IMR-90 (cell line): ENCODE measurements around the gene DENR. TPM values are rescaled to one million over a fixed set of nuclear protein-coding genes. Genes with fewer than 3 reads are reported as not detected.

Experiments used
- ATAC-seq: fragments of 200-7000 bp; cut with Tn5 transposase; 2 replicates; pipeline ENCODE4 v1.9.1; 2020; ENCODE audit warnings: low read depth, mild to moderate bottlenecking, moderate library complexity
- BruUV-seq: library from RNA; stranded (reverse); fragments of 400-500 nt; replicated peaks from 2 replicates; lab custom pipeline; 2021; lab: Mats Ljungman, UMichigan
- CTCF ChIA-PET: fragments of 300-600 bp; formaldehyde crosslinking; extraction: SDS; loops from one replicate; lab custom pipeline; 2021; ENCODE audit warnings: antibody characterized with exemption; lab: Yijun Ruan, JAX
- POLR2A ChIA-PET: fragments of 300-600 bp; sonication (Branson Sonifier 250); formaldehyde crosslinking; loops from one replicate; lab custom pipeline; 2022; ENCODE audit warnings: antibody characterized with exemption; ENCODE audit not compliant: unreplicated experiment; lab: Charles Lee
- DNase-seq: peaks from one replicate; pipeline ENCODE4 v3.0.0; 2013
- H2AFZ ChIP-seq: replicated peaks from 2 replicates; pipeline ENCODE3; 2013; ENCODE audit warnings: low read length, mild to moderate bottlenecking; ENCODE audit not compliant: poor library complexity
- H2AK5ac ChIP-seq: 2 replicates; pipeline ENCODE4 v1.6.1; 2013; ENCODE audit warnings: low read depth, low read length, inconsistent platforms
- H2AK9ac ChIP-seq: replicated peaks from 2 replicates; pipeline ENCODE3; 2013; ENCODE audit warnings: mild to moderate bottlenecking, low read depth, low read length, moderate library complexity; ENCODE audit not compliant: poor library complexity
- H2BK120ac ChIP-seq: 2 replicates; pipeline ENCODE4 v1.6.1; 2013; ENCODE audit warnings: low read depth, low read length, inconsistent platforms
- H2BK15ac ChIP-seq: 3 replicates; pipeline ENCODE4 v1.6.1; 2013; ENCODE audit warnings: low read depth, low read length, inconsistent platforms
- H2BK20ac ChIP-seq: 2 replicates; pipeline ENCODE4 v1.6.1; 2013; ENCODE audit warnings: low read depth, mild to moderate bottlenecking, inconsistent platforms, low read length, moderate library complexity
- H2BK5ac ChIP-seq: 2 replicates; pipeline ENCODE4 v1.6.1; 2013; ENCODE audit warnings: mild to moderate bottlenecking, low read depth, low read length, inconsistent platforms; ENCODE audit not compliant: poor library complexity, severe bottlenecking
- H3K14ac ChIP-seq: replicated peaks from 2 replicates; pipeline ENCODE4 v1.6.1; 2013; ENCODE audit warnings: low read depth, low read length, inconsistent platforms
- H3K18ac ChIP-seq: 2 replicates; pipeline ENCODE4 v1.6.1; 2013; ENCODE audit warnings: low read depth, low read length, control low read depth
- H3K23ac ChIP-seq: 2 replicates; pipeline ENCODE4 v1.6.1; 2013; ENCODE audit warnings: low read depth, low read length, inconsistent platforms
- H3K27ac ChIP-seq: 2 replicates; pipeline ENCODE4 v1.5.1; 2013; ENCODE audit warnings: mild to moderate bottlenecking, control low read depth, low read length; ENCODE audit not compliant: insufficient read depth
- H3K27me3 ChIP-seq: 2 replicates; pipeline ENCODE4 v1.6.1; 2013; ENCODE audit warnings: low read length; ENCODE audit not compliant: control insufficient read depth, insufficient read depth
- H3K36me3 ChIP-seq: 2 replicates; pipeline ENCODE4 v1.6.1; 2013; ENCODE audit warnings: low read length, mixed read lengths; ENCODE audit not compliant: control insufficient read depth, insufficient read depth
- H3K4ac ChIP-seq: 2 replicates; pipeline ENCODE4 v1.6.1; 2013; ENCODE audit warnings: low read depth, low read length, inconsistent platforms
- H3K4me1 ChIP-seq: 2 replicates; pipeline ENCODE4 v1.6.1; 2013; ENCODE audit warnings: low read length, mixed read lengths; ENCODE audit not compliant: control insufficient read depth, insufficient read depth
- H3K4me2 ChIP-seq: 2 replicates; pipeline ENCODE4 v1.6.1; 2013; ENCODE audit warnings: low read depth, mild to moderate bottlenecking, control low read depth, low read length, moderate library complexity
- H3K4me3 ChIP-seq: 2 replicates; pipeline ENCODE4 v1.5.1; 2013; ENCODE audit warnings: low read depth, mild to moderate bottlenecking, control low read depth, low read length, moderate library complexity; ENCODE audit not compliant: insufficient read depth
- H3K56ac ChIP-seq: 2 replicates; pipeline ENCODE4 v1.6.1; 2013; ENCODE audit warnings: low read length, inconsistent platforms; ENCODE audit not compliant: insufficient read depth; ENCODE audit errors: extremely low read depth
- H3K79me1 ChIP-seq, 2 experiments: 2 replicates each; pipeline ENCODE4 v1.6.1; 2013; ENCODE audit warnings: low read length in 2 of 2, inconsistent platforms in 1 of 2, low read depth in 1 of 2
- H3K9ac ChIP-seq: 2 replicates; pipeline ENCODE4 v1.6.1; 2013; ENCODE audit warnings: low read depth, low read length, control low read depth
- H3K9me1 ChIP-seq: 2 replicates; pipeline ENCODE4 v1.6.1; 2013; ENCODE audit warnings: low read length, inconsistent platforms; ENCODE audit not compliant: insufficient read depth
- H3K9me3 ChIP-seq: 2 replicates; pipeline ENCODE4 v1.6.1; 2013; ENCODE audit warnings: low read length; ENCODE audit not compliant: control insufficient read depth, insufficient read depth
- H4K20me1 ChIP-seq: 2 replicates; pipeline ENCODE4 v1.6.1; 2013; ENCODE audit warnings: low read length, inconsistent platforms; ENCODE audit not compliant: insufficient read depth
- H4K5ac ChIP-seq: 2 replicates; pipeline ENCODE4 v1.6.1; 2013; ENCODE audit warnings: mild to moderate bottlenecking, low read depth, low read length, control low read depth
- H4K8ac ChIP-seq, 2 experiments: 2 replicates each; pipeline ENCODE4 v1.6.1; 2013; ENCODE audit warnings: low read depth in 2 of 2, low read length in 2 of 2, control low read depth in 1 of 2, inconsistent platforms in 1 of 2
- H4K91ac ChIP-seq: 2 replicates; pipeline ENCODE4 v1.6.1; 2013; ENCODE audit warnings: low read depth, low read length, inconsistent platforms; ENCODE audit not compliant: insufficient read depth
- BHLHE40 ChIP-seq: fragments of 150-350 bp; IDR thresholded peaks from 2 replicates; pipeline ENCODE4 v1.6.1; 2016; ENCODE audit warnings: mild to moderate bottlenecking, low read depth, low read length
- CEBPB ChIP-seq: IDR thresholded peaks from 2 replicates; pipeline ENCODE4 v1.6.1; 2012; ENCODE audit warnings: low read depth, low read length, improper control_type of control experiment
- CHD1 ChIP-seq: IDR thresholded peaks from 2 replicates; pipeline ENCODE4 v1.6.1; 2012; ENCODE audit warnings: low read depth, low read length, improper control_type of control experiment
- FOS ChIP-seq: fragments of 150-350 bp; IDR thresholded peaks from 2 replicates; pipeline ENCODE4 v1.6.1; 2016; ENCODE audit warnings: low read depth, low read length
- MAFK ChIP-seq: IDR thresholded peaks from 2 replicates; pipeline ENCODE4 v1.6.1; 2012; ENCODE audit warnings: low read depth, low read length, improper control_type of control experiment
- MAZ ChIP-seq: IDR thresholded peaks from 2 replicates; pipeline ENCODE4 v1.6.1; 2012; ENCODE audit warnings: low read depth, mild to moderate bottlenecking, low read length, improper control_type of control experiment, moderate library complexity, borderline replicate concordance
- MXI1 ChIP-seq: IDR thresholded peaks from 2 replicates; pipeline ENCODE4 v1.6.1; 2012; ENCODE audit warnings: low read depth, mild to moderate bottlenecking, low read length, moderate library complexity, borderline replicate concordance
- NFE2L2 ChIP-seq: fragments of 150-350 bp; IDR thresholded peaks from 2 replicates; pipeline ENCODE4 v1.6.1; 2016; ENCODE audit warnings: low read depth, mild to moderate bottlenecking, low read length
- POLR2A ChIP-seq: IDR thresholded peaks from 2 replicates; pipeline ENCODE4 v1.6.1; 2012; ENCODE audit warnings: mild to moderate bottlenecking, low read depth, low read length
- RAD21 ChIP-seq: IDR thresholded peaks from 2 replicates; pipeline ENCODE4 v1.6.1; 2012; ENCODE audit warnings: low read length, improper control_type of control experiment
- RCOR1 ChIP-seq: IDR thresholded peaks from 2 replicates; pipeline ENCODE4 v1.6.1; 2012; ENCODE audit warnings: mild to moderate bottlenecking, low read length, improper control_type of control experiment; ENCODE audit not compliant: insufficient replicate concordance
- RFX5 ChIP-seq: IDR thresholded peaks from 2 replicates; pipeline ENCODE4 v1.8.0; 2012; ENCODE audit warnings: low read depth, mild to moderate bottlenecking, low read length, moderate library complexity
- SMC3 ChIP-seq: fragments of 150-350 bp; IDR thresholded peaks from 2 replicates; pipeline ENCODE4 v1.6.1; 2016; ENCODE audit warnings: low read depth, mild to moderate bottlenecking, antibody characterized with exemption, low read length, moderate library complexity
- WGBS, 2 experiments: methylation state at CpG; one replicate each; pipeline versions ENCODE4 v1.1.5 to v1.1.7; 2013; ENCODE audit warnings: missing lambda C conversion rate in 2 of 2; ENCODE audit not compliant: insufficient read length in 1 of 2; ENCODE audit errors: extremely low coverage in 2 of 2; 5-methylcytosine and 5-hydroxymethylcytosine counted together
- dilution Hi-C: fragments of 300-500 bp; cut with HindIII; formaldehyde crosslinking; loops from one replicate; pipeline ENCODE4 v1.14.3; 2018; ENCODE audit warnings: low sequenced_read_pairs; ENCODE audit not compliant: unreplicated experiment
- in situ Hi-C: fragments of 300-500 bp; cut with MboI; formaldehyde crosslinking; loops from 3 replicates; pipeline ENCODE4 v1.14.3; 2019; ENCODE audit warnings: low sequenced_read_pairs, inconsistent platforms, mixed read lengths
- intact Hi-C: fragments of 100-400 bp; cut with micrococcal nuclease; formaldehyde crosslinking; loops from 2 replicates; pipeline ENCODE4 v1.10.0; 2022
- polyA plus RNA-seq, 3 experiments: library from polyadenylated mRNA; depleted of rRNA; stranded (reverse); fragments of >200 nt; gene quantifications; 2 replicates each; pipeline ENCODE4 v1.2.3, GENCODE V29; 2012; ENCODE audit warnings: low replicate concordance in 1 of 3
- total RNA-seq: library from RNA; depleted of rRNA; stranded (reverse); fragments of >200 nt; gene quantifications from 2 replicates; pipeline ENCODE4 v1.2.3, GENCODE V29; 2012
- TF ChIP-seq, protein P1 (sequence below): fragments of 150-350 bp; IDR thresholded peaks from 2 replicates; pipeline ENCODE4 v1.6.1; 2017; ENCODE audit warnings: mild to moderate bottlenecking, antibody characterized with exemption, low read length, low read depth
- TF ChIP-seq, protein P2 (sequence below): fragments of 150-350 bp; IDR thresholded peaks from 2 replicates; pipeline ENCODE4 v1.6.1; 2016; ENCODE audit warnings: low read depth, mild to moderate bottlenecking, low read length, moderate library complexity, borderline replicate concordance
- TF ChIP-seq, protein P3 (sequence below): conservative IDR thresholded peaks from 2 replicates; pipeline ENCODE4 v1.5.1; 2012; ENCODE audit warnings: mild to moderate bottlenecking, low read depth, low read length, improper control_type of control experiment

DENR gene
- total and polyA plus RNA-seq, 2 of the 4 experiments (the other 2 are of a cell fraction): 8.2 to 24.5 TPM

DNA sequence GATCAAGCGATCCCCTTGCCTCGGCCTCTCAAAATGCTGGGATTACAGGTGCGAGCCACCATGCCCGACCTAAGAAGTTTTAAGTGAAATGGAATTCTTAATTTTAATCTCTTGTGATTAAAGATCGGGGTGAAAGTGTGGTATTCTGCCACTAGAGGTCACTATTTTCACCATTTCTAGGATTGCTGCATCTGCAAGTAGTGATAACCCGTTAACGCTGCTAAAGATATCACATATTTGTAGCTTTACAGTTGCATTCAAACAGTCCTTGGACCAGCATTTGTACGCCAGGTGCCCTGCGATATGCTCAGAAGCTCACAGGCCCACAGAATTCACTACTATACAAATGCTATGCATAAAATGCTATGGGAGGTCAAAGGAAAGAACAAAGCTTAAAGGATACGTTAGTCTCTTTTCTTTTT, 41.1 kb downstream of the DENR start:
- no peak for TF ChIP-seq MAZ
- no peak for TF ChIP-seq RCOR1
- no peak for TF ChIP-seq CEBPB
- TF ChIP-seq RFX5: no peak
- TF ChIP-seq, protein P1, sequence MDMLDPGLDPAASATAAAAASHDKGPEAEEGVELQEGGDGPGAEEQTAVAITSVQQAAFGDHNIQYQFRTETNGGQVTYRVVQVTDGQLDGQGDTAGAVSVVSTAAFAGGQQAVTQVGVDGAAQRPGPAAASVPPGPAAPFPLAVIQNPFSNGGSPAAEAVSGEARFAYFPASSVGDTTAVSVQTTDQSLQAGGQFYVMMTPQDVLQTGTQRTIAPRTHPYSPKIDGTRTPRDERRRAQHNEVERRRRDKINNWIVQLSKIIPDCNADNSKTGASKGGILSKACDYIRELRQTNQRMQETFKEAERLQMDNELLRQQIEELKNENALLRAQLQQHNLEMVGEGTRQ: no peak
- TF ChIP-seq, protein P2, sequence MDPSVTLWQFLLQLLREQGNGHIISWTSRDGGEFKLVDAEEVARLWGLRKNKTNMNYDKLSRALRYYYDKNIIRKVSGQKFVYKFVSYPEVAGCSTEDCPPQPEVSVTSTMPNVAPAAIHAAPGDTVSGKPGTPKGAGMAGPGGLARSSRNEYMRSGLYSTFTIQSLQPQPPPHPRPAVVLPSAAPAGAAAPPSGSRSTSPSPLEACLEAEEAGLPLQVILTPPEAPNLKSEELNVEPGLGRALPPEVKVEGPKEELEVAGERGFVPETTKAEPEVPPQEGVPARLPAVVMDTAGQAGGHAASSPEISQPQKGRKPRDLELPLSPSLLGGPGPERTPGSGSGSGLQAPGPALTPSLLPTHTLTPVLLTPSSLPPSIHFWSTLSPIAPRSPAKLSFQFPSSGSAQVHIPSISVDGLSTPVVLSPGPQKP: no peak
- no peak for TF ChIP-seq FOS
- TF ChIP-seq MAFK: peak; percentile 72
- TF ChIP-seq SMC3: peak; percentile 62
- no peak for TF ChIP-seq POLR2A
- TF ChIP-seq CHD1: no peak
- TF ChIP-seq, protein P3, sequence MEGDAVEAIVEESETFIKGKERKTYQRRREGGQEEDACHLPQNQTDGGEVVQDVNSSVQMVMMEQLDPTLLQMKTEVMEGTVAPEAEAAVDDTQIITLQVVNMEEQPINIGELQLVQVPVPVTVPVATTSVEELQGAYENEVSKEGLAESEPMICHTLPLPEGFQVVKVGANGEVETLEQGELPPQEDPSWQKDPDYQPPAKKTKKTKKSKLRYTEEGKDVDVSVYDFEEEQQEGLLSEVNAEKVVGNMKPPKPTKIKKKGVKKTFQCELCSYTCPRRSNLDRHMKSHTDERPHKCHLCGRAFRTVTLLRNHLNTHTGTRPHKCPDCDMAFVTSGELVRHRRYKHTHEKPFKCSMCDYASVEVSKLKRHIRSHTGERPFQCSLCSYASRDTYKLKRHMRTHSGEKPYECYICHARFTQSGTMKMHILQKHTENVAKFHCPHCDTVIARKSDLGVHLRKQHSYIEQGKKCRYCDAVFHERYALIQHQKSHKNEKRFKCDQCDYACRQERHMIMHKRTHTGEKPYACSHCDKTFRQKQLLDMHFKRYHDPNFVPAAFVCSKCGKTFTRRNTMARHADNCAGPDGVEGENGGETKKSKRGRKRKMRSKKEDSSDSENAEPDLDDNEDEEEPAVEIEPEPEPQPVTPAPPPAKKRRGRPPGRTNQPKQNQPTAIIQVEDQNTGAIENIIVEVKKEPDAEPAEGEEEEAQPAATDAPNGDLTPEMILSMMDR: peak; percentile 71
- TF ChIP-seq RAD21: peak; percentile 72
- no peak for TF ChIP-seq MXI1
- no peak for TF ChIP-seq BHLHE40
- no peak for TF ChIP-seq NFE2L2
- H3K56ac ChIP-seq: no peak overlapping the region
- no peak overlapping the region for H4K91ac ChIP-seq
- H4K5ac ChIP-seq: no peak overlapping the region
- ChIA-PET POLR2A (no interaction called here), CTCF (interaction anchor here (0.6 to 1.8 kb wide), 18 partner anchors 8 to 531 kb away, joined by 3 to 10 read pairs (median 4); no protein-coding TSS in a partner anchor)
- H3K36me3 ChIP-seq: no peaks in the 10 kb centered on the region
- no peaks in the 10 kb centered on the region for H3K79me1 ChIP-seq
- H3K4ac ChIP-seq: no peak overlapping the region
- no peak overlapping the region for H2BK15ac ChIP-seq
- H3K18ac ChIP-seq: no peak overlapping the region
- no peak overlapping the region for H2AK9ac ChIP-seq
- no peaks in the 10 kb centered on the region for H3K4me1 ChIP-seq
- no peak overlapping the region for H3K9ac ChIP-seq
- no peak overlapping the region for H2BK5ac ChIP-seq
- no peak overlapping the region for H2BK20ac ChIP-seq
- DNase-seq (peak; percentile 69), ATAC-seq (peak; percentile 74)
- dilution Hi-C loops: no loop called here
- 33% methylated on average over 4 of the region's 10 CpGs; no CpG with 5 or more reads in 1 of the 2 experiments for WGBS, 2 experiments
- H2BK120ac ChIP-seq: no peak overlapping the region
- H3K27ac ChIP-seq: no peak overlapping the region
- no peaks in the 10 kb centered on the region for H4K20me1 ChIP-seq
- no peaks in the 10 kb centered on the region for H3K9me3 ChIP-seq
- H2AFZ ChIP-seq: peak overlapping the region; percentile 80
- H3K9me1 ChIP-seq: no peaks in the 10 kb centered on the region
- no peak overlapping the region for H3K14ac ChIP-seq
- no peak overlapping the region for H2AK5ac ChIP-seq
- no peak overlapping the region for H4K8ac ChIP-seq
- in situ Hi-C loops: loop anchor here (5.0 kb wide), 1 partner anchor 164 kb away; no protein-coding TSS in a partner anchor
- peak overlapping the region; percentile 63 for H3K4me2 ChIP-seq
- no peak overlapping the region for H3K4me3 ChIP-seq
- H3K27me3 ChIP-seq: no peaks in the 10 kb centered on the region
- intact Hi-C loops: loop anchor here (1.0 to 5.0 kb wide), 4 partner anchors 41 to 445 kb away; partner anchors contain the start of gene HIP1R
- H3K23ac ChIP-seq: no peak overlapping the region
- no TSS peak for BruUV-seq
